A549 (cell line): ENCODE measurements around the gene OPCML. TPM values are rescaled to one million over a fixed set of nuclear protein-coding genes. Genes with fewer than 3 reads are reported as not detected.

ENCODE experiments used
- ATAC-seq, 2 experiments: fragments of 200-7000 bp in 1 of 2; fragments of >200 bp in 1 of 2; cut with Nextera tagmentation in 1 of 2; cut with Tn5 transposase in 1 of 2; 3 replicates each; pipeline versions ENCODE4 v1.8.0 to v1.9.1; 2018 to 2020; ENCODE audit warnings: mild to moderate bottlenecking in 1 of 2, moderate library complexity in 1 of 2
- CTCF ChIA-PET: fragments of 300-600 bp; sonication (Branson Sonifier 250); formaldehyde crosslinking; extraction: SDS; loops from one replicate; lab custom pipeline; 2021; ENCODE audit warnings: antibody characterized with exemption, inconsistent platforms; lab: Yijun Ruan, JAX
- POLR2A ChIA-PET: fragments of 350-600 bp; formaldehyde crosslinking; extraction: SDS; loops from one replicate; lab custom pipeline; 2021; ENCODE audit warnings: antibody characterized with exemption, inconsistent platforms; lab: Yijun Ruan, JAX
- DNase-seq, 2 experiments: peaks; one replicate each; pipeline versions ENCODE4 v3.0.0 to v3.0.0-alpha.2; 2011 to 2016; ENCODE audit warnings: low read depth in 1 of 2, low spot score in 1 of 2
- FAIRE-seq: peaks from 2 replicates; lab custom pipeline; 2011; peaks lifted over from hg19 to GRCh38; lab: Jason Lieb, UNC
- H3K27ac ChIP-seq, 2 experiments: fragments of >200 bp; sonication (Bioruptor Twin); formaldehyde crosslinking; 3 replicates each; pipeline ENCODE4 v1.5.1; 2016 to 2017
- H3K4me1 ChIP-seq: fragments of >200 bp; sonication (Bioruptor Twin); formaldehyde crosslinking; 3 replicates; pipeline ENCODE4 v1.6.1; 2016
- H3K4me2 ChIP-seq: fragments of >200 bp; sonication (Bioruptor Twin); formaldehyde crosslinking; 3 replicates; pipeline ENCODE4 v1.6.1; 2016
- H3K4me3 ChIP-seq: fragments of >200 bp; sonication (Bioruptor Twin); formaldehyde crosslinking; 3 replicates; pipeline ENCODE4 v1.5.1; 2016
- H3K9me3 ChIP-seq: fragments of >200 bp; sonication (Bioruptor Twin); formaldehyde crosslinking; 3 replicates; pipeline ENCODE4 v1.6.1; 2016
- CBX2 ChIP-seq: fragments of 200-600 bp; sonication (generic); IDR thresholded peaks from 2 replicates; pipeline ENCODE4 v1.6.1; 2016; ENCODE audit warnings: low read depth, mild to moderate bottlenecking, borderline replicate concordance
- CHD2 ChIP-seq: fragments of 150-350 bp; IDR thresholded peaks from 2 replicates; pipeline ENCODE4 v1.6.1; 2014; ENCODE audit warnings: low read length; ENCODE audit not compliant: partially characterized antibody
- CHD4 ChIP-seq: fragments of 200-600 bp; sonication (generic); IDR thresholded peaks from 2 replicates; pipeline ENCODE4 v1.6.1; 2016; ENCODE audit warnings: antibody characterized with exemption, mild to moderate bottlenecking, borderline replicate concordance
- CTCF ChIP-seq: fragments of >200 bp; sonication (Bioruptor Twin); formaldehyde crosslinking; IDR thresholded peaks from 3 replicates; pipeline ENCODE4 v1.5.1; 2016
- EHF ChIP-seq: fragments of 250-450 bp; sonication (Bioruptor Pico); IDR thresholded peaks from 2 replicates; pipeline ENCODE4 v1.5.0; 2020; ENCODE audit warnings: mild to moderate bottlenecking
- ESRRA ChIP-seq: fragments of 150-350 bp; IDR thresholded peaks from 2 replicates; pipeline ENCODE4 v1.6.1; 2014; ENCODE audit warnings: mild to moderate bottlenecking, low read length, borderline replicate concordance
- FOSB ChIP-seq: fragments of 250-450 bp; sonication (Bioruptor Pico); IDR thresholded peaks from 2 replicates; pipeline ENCODE4 v1.5.0; 2020; ENCODE audit warnings: mild to moderate bottlenecking, moderate library complexity
- HOXA7 ChIP-seq: fragments of 250-450 bp; sonication (Bioruptor Pico); IDR thresholded peaks from 2 replicates; pipeline ENCODE4 v1.5.0; 2020; ENCODE audit warnings: mild to moderate bottlenecking, moderate library complexity
- JUNB ChIP-seq: fragments of >200 bp; sonication (Bioruptor Twin); formaldehyde crosslinking; IDR thresholded peaks from 2 replicates; pipeline ENCODE4 v1.6.1; 2016
- KDM1A ChIP-seq: fragments of 200-600 bp; sonication (generic); IDR thresholded peaks from 2 replicates; pipeline ENCODE4 v1.6.1; 2016; ENCODE audit warnings: low read depth, mild to moderate bottlenecking
- MAZ ChIP-seq: fragments of 150-350 bp; IDR thresholded peaks from 2 replicates; pipeline ENCODE4 v1.6.1; 2014; ENCODE audit warnings: antibody characterized with exemption, low read depth, low read length, borderline replicate concordance
- MYC ChIP-seq: IDR thresholded peaks from 2 replicates; pipeline ENCODE4 v1.6.1; 2012; ENCODE audit warnings: mild to moderate bottlenecking, inconsistent platforms, low read length, improper control_type of control experiment, borderline replicate concordance
- NFE2L2 ChIP-seq: fragments of 150-350 bp; conservative IDR thresholded peaks from 2 replicates; pipeline ENCODE4 v1.6.1; 2014; ENCODE audit warnings: low read length
- POLR2A ChIP-seq: IDR thresholded peaks from 2 replicates; pipeline ENCODE4 v1.6.1; 2012; ENCODE audit warnings: mild to moderate bottlenecking, low read length
- RAD21 ChIP-seq, 2 experiments: fragments of >200 bp in 1 of 2; sonication (Bioruptor Twin) in 1 of 2; formaldehyde crosslinking in 1 of 2; IDR thresholded peaks in 1 of 2; conservative IDR thresholded peaks in 1 of 2; 2 replicates in 1 of 2; 3 replicates in 1 of 2; pipeline ENCODE4 v1.6.1; 2012 to 2018; ENCODE audit warnings: inconsistent platforms in 1 of 2
- RCOR1 ChIP-seq: fragments of 150-350 bp; IDR thresholded peaks from 2 replicates; pipeline ENCODE4 v1.6.1; 2014; ENCODE audit warnings: antibody characterized with exemption, low read length, low read depth
- SMC3 ChIP-seq: fragments of >200 bp; sonication (Bioruptor Twin); formaldehyde crosslinking; IDR thresholded peaks from 3 replicates; pipeline ENCODE4 v1.6.1; 2018; ENCODE audit warnings: inconsistent platforms
- TFCP2L1 ChIP-seq: fragments of 250-450 bp; sonication (Bioruptor Pico); IDR thresholded peaks from 2 replicates; pipeline ENCODE4 v1.5.0; 2021; ENCODE audit warnings: mild to moderate bottlenecking
- TP53 ChIP-seq: fragments of 250-450 bp; sonication (Bioruptor Pico); IDR thresholded peaks from 2 replicates; pipeline ENCODE4 v1.5.0; 2021; ENCODE audit warnings: mild to moderate bottlenecking, moderate library complexity
- USF2 ChIP-seq: fragments of 450-650 bp; IDR thresholded peaks from 2 replicates; pipeline ENCODE4 v1.6.1; 2014; ENCODE audit warnings: antibody characterized with exemption
- WGBS: methylation state at CpG from one replicate; pipeline ENCODE4 v1.1.6; 2017; ENCODE audit errors: missing lambda C conversion rate; 5-methylcytosine and 5-hydroxymethylcytosine counted together
- polyA plus RNA-seq, 4 experiments: library from polyadenylated mRNA; depleted of rRNA in 3 of 4; stranded (reverse); fragments of >200 nt; fragmentation: RNase III in 1 of 4; extraction: RNeasy Plus Mini Kit Qiagen cat#74134 plus additional on column Dnase treatment in 1 of 4; gene quantifications; 2 replicates in 3 of 4; 3 replicates in 1 of 4; pipeline ENCODE4 v1.2.3, GENCODE V29; 2011 to 2017
- TF ChIP-seq, protein P1 (sequence below): fragments of 150-350 bp; IDR thresholded peaks from 2 replicates; pipeline ENCODE4 v1.6.1; 2014; ENCODE audit warnings: low read depth, mild to moderate bottlenecking, low read length
- TF ChIP-seq, protein P2 (sequence below): fragments of >200 bp; sonication (Bioruptor Twin); formaldehyde crosslinking; IDR thresholded peaks from 2 replicates; pipeline ENCODE4 v1.6.1; 2016
- TF ChIP-seq, protein P3 (sequence below): fragments of 250-450 bp; sonication (Bioruptor Pico); IDR thresholded peaks from 2 replicates; pipeline ENCODE4 v1.5.0; 2020; ENCODE audit warnings: low read depth, mild to moderate bottlenecking, moderate library complexity
- TF ChIP-seq, protein P4 (sequence below): IDR thresholded peaks from 2 replicates; pipeline ENCODE4 v1.6.1; 2012

OPCML gene
- polyA plus RNA-seq, 2 of the 4 experiments (the other 2 are of a cell fraction), result not detected

GRCh38 chr11:133418218-133418617 lies 114.1 kb downstream of the OPCML start:
- no peak for DNase-seq

DNA sequence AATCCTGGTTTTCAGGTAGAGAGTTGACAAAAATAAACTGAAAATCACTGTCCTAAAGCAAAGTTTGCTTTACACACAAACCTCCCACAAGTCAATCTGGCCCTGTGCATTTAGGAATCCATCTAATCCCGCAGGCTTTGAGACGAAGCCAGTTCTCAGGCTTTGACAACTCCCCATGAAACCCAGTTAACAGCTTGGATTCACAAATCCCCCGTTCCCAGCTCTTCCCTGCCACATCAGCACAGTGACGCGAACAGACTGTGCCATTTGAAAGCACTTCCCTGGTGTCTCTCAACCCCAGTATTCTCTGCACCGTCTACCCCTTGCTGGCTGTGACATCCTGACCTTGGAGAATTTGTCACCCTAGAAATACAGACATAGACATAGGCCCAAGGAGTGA lies 117.8 kb downstream of the OPCML start:
- TF ChIP-seq EHF (CRISPR knock-in tag) (no peak), POLR2A (no peak), MYC (no peak), TP53 (CRISPR knock-in tag) (no peak), SMC3 (no peak)
- no peak for DNase-seq
- no peak overlapping the region for H3K27ac ChIP-seq
- H3K4me2 ChIP-seq, result no peak overlapping the region
- WGBS, result 36% methylated on average over 6 of the region's 6 CpGs
- no peaks in the 10 kb centered on the region for H3K9me3 ChIP-seq
- H3K4me3 ChIP-seq, result no peak overlapping the region
- no peak for FAIRE-seq
- ATAC-seq, result no peak
- ChIA-PET CTCF (no interaction called here), POLR2A (no interaction called here)
- H3K4me1 ChIP-seq, result no peaks in the 10 kb centered on the region

More at GRCh38 chr11:133418218-133418617, 114.1 kb downstream of the OPCML start:
- FAIRE-seq, result no peak
- no peak overlapping the region for H3K4me2 ChIP-seq
- H3K9me3 ChIP-seq, result no peaks in the 10 kb centered on the region
- H3K4me3 ChIP-seq, result no peak overlapping the region
- TF ChIP-seq CBX2, result no peak
- TF ChIP-seq ESRRA, result no peak
- no peak for TF ChIP-seq CTCF
- TF ChIP-seq JUNB, result no peak
- TF ChIP-seq TP53 (CRISPR knock-in tag), result no peak
- CTCF ChIA-PET, result no interaction called here
- no peak for ATAC-seq
- no peak overlapping the region for H3K27ac ChIP-seq
- no peaks in the 10 kb centered on the region for H3K4me1 ChIP-seq
- POLR2A ChIA-PET, result no interaction called here

- 22% methylated on average over 3 of the region's 3 CpGs for WGBS
Observed at GRCh38 chr11:133413703-133414102, 118.6 kb downstream of the OPCML start.

More at GRCh38 chr11:133413703-133414102, 118.6 kb downstream of the OPCML start:
- ATAC-seq (no peak), DNase-seq (no peak), FAIRE-seq (no peak)
- TF ChIP-seq USF2 (no peak), HOXA7 (CRISPR knock-in tag) (no peak), RCOR1 (no peak), RAD21 (conservative IDR thresholded peaks at IDR 0.05 in 1 of 2, IDR thresholded peaks at IDR 0.05 in 1 of 2) (no peak), MAZ (no peak), CTCF (no peak), CHD2 (no peak), KDM1A (no peak), MYC (no peak), TFCP2L1 (CRISPR knock-in tag) (no peak), FOSB (CRISPR knock-in tag) (no peak), CBX2 (no peak), NFE2L2 (no peak), CHD4 (no peak)
- TF ChIP-seq, protein P1, sequence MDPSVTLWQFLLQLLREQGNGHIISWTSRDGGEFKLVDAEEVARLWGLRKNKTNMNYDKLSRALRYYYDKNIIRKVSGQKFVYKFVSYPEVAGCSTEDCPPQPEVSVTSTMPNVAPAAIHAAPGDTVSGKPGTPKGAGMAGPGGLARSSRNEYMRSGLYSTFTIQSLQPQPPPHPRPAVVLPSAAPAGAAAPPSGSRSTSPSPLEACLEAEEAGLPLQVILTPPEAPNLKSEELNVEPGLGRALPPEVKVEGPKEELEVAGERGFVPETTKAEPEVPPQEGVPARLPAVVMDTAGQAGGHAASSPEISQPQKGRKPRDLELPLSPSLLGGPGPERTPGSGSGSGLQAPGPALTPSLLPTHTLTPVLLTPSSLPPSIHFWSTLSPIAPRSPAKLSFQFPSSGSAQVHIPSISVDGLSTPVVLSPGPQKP, result no peak
- TF ChIP-seq, protein P2, sequence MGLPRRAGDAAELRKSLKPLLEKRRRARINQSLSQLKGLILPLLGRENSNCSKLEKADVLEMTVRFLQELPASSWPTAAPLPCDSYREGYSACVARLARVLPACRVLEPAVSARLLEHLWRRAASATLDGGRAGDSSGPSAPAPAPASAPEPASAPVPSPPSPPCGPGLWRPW, result no peak
- TF ChIP-seq, protein P3, sequence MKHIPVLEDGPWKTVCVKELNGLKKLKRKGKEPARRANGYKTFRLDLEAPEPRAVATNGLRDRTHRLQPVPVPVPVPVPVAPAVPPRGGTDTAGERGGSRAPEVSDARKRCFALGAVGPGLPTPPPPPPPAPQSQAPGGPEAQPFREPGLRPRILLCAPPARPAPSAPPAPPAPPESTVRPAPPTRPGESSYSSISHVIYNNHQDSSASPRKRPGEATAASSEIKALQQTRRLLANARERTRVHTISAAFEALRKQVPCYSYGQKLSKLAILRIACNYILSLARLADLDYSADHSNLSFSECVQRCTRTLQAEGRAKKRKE, result no peak
- TF ChIP-seq, protein P4, sequence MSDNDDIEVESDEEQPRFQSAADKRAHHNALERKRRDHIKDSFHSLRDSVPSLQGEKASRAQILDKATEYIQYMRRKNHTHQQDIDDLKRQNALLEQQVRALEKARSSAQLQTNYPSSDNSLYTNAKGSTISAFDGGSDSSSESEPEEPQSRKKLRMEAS, result no peak
- POLR2A ChIA-PET, result no interaction called here
- Histone ChIP-seq H3K27ac (no peak overlapping the region), H3K4me1 (no peaks in the 10 kb centered on the region), H3K9me3 (no peaks in the 10 kb centered on the region), H3K4me3 (no peak overlapping the region), H3K4me2 (no peak overlapping the region)
- CTCF ChIA-PET, result no interaction called here
